ENCODE results near the gene TEX22. TPM values are rescaled to one million over a fixed set of nuclear protein-coding genes. Genes with fewer than 3 reads are reported as not detected.

TEX22 gene
- total RNA-seq, 2 donors from 2014 or later, result 0.33 TPM; not detected in 1

DNA sequence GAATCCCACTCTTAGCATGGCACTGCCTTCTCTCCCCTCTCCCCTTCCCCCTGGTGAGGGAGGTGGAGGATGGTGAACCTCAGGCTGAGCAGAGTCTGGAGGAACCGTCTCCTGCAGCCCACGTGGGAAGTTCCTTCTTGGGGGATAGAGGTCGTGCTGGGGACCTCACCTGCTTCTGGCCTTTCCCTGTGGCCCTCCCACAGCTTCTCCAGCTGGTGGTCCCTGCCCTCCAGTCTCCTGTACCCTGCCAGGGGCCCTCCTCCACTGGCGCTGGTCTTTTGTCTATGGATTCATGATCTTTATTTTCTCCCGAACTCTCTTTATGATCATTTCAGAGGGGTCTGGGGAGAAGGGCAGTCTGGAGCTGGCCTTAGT is 12.3 kb downstream of the TEX22 start:
- WGBS, 2 donors, result 47 to 59% methylated on average over 5 of the region's 5 CpGs
- no peaks in the 10 kb centered on the region for H3K9me3 ChIP-seq
- DNase-seq, result no peak
- no peak for TF ChIP-seq CTCF (IDR thresholded peaks at IDR 0.05)
- no peak for TF ChIP-seq POLR2A (IDR thresholded peaks at IDR 0.05)
- H3K36me3 ChIP-seq (replicated peaks in 1 of 2; ENCODE audit: insufficient read depth in 1 of 2, low read depth in 2 of 2), result no peaks in the 10 kb centered on the region
- H3K4me1 ChIP-seq, result peaks cover 18% of the 10 kb centered on the region
- intact Hi-C loops (cut with DNase I), result no loop called here
- H3K4me3 ChIP-seq, result no peak overlapping the region
- H3K27ac ChIP-seq, result no peak overlapping the region
- H3K27me3 ChIP-seq, result no peaks in the 10 kb centered on the region
- no peak for ATAC-seq

DNA sequence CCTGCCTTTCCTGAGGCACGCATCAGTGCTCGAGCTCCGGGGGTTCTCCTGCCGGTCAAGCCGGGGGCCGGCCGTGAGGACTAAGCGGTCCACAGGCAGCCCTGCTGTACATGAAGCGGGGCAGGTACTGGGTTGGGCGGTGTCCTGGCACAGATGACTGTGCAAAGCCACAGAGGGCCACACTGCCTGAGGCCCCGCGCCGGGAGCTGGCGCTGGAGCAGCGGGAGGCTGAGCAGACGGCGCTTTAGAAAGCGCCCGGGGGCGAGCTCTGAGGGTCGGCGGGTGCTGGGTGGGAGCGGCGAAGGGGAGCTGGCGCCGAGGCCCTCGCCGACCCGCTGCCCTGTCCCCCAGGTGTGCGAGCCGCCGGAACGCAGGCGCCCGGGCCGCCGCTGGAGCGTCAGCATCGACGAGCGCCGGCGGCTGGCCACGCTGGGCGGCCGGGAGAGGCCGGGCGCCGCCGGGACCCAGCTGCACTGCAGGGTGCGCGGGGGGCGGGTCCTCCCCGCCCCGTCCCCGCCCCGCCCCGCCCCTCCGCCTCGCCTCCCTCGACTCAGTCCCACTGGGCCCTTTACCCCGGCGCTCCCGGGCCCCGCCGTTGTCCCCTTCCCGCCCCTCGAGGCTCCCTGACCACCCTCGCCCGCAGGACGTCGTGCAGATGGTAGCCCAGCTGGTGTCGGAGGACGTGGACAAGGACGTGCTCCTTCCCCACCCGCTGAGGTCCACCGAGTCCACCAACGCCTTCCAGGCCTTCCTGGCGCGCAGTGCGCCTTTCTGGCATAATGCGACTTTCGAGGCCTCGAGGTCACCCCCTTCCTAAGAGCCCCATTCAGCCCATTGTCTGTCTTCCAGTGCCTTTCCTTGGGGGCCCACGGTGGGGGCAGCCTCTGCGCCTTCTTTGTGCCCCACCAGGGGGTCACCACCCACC is 12.9 kb downstream of the TEX22 start:
- TF ChIP-seq CTCF (IDR thresholded peaks at IDR 0.05) (no peak), POLR2A (IDR thresholded peaks at IDR 0.05) (no peak)
- DNase-seq (peak; percentile 47 to 69 (median 56)), ATAC-seq (peak; percentile 79)
- Histone ChIP-seq H3K9me3 (no peaks in the 10 kb centered on the region), H3K27ac (no peak overlapping the region), H3K27me3 (no peaks in the 10 kb centered on the region), H3K4me1 (peaks cover 18% of the 10 kb centered on the region), H3K4me3 (no peak overlapping the region), H3K36me3 (replicated peaks in 1 of 2; ENCODE audit: insufficient read depth in 1 of 2, low read depth in 2 of 2) (no peaks in the 10 kb centered on the region)
- intact Hi-C loops (cut with DNase I), result no loop called here
- WGBS, 2 donors, result 13 to 30% methylated on average over 18 to 74 of the region's 86 CpGs

DNA sequence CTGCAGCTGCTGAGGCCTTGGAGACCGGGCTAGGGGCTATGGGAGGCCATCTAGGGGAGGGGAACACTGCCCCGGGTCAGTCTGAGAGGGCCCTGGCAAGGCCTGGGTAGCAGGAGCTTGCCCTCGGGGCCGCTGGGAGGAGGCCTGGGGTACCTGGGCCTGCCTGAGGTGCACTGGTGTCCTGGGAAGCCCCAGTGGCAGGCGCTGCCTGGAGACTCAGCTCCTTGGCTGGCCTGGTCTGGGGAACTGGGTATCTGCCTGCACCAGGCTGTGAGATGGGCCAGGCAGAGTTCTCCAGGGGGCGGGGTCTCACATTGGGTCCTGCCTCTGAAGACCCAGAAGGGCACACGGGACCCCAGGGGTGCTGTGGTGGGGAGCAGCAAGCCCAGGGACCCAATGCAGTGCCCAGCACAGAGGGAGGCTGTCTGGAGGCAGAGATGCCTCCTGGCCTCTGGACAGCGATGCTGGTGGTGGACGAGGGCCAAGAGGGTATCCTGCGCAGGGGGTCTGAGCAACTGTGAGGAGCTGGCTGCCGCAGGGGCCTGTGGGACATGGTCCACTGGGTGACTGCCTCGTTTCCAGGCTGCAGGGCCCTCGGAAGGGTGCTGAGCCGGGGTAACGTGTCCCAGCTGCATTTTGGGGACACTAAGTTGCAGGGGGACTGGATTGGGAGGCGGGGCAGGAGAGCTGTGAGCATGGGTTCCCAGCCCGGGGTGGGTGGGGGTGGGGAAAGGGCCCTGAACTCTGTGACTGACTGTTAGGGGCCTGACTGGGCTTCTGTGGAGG is 13.8 kb downstream of the TEX22 start:
- ATAC-seq (no peak), DNase-seq (no peak)
- no peaks in the 10 kb centered on the region for H3K36me3 ChIP-seq (replicated peaks in 1 of 2; ENCODE audit: insufficient read depth in 1 of 2, low read depth in 2 of 2)
- H3K4me3 ChIP-seq, result no peak overlapping the region
- WGBS, 2 donors, result 66 to 78% methylated on average over 4 to 14 of the region's 17 CpGs
- no peak overlapping the region for H3K27ac ChIP-seq
- H3K9me3 ChIP-seq, result no peaks in the 10 kb centered on the region
- TF ChIP-seq POLR2A (IDR thresholded peaks at IDR 0.05) (no peak), CTCF (IDR thresholded peaks at IDR 0.05) (no peak)
- intact Hi-C loops (cut with DNase I), result no loop called here
- H3K4me1 ChIP-seq, result peaks cover 18% of the 10 kb centered on the region
- no peaks in the 10 kb centered on the region for H3K27me3 ChIP-seq

GRCh38 chr14:105412771-105413543 is 14.6 kb downstream of the TEX22 start:
- intact Hi-C loops (cut with DNase I), result no loop called here
- Histone ChIP-seq H3K9me3 (no peaks in the 10 kb centered on the region), H3K4me1 (peaks cover 18% of the 10 kb centered on the region), H3K36me3 (replicated peaks in 1 of 2; ENCODE audit: insufficient read depth in 1 of 2, low read depth in 2 of 2) (no peaks in the 10 kb centered on the region), H3K27me3 (no peaks in the 10 kb centered on the region), H3K27ac (no peak overlapping the region), H3K4me3 (no peak overlapping the region)
- ATAC-seq (no peak), DNase-seq (no peak)
- TF ChIP-seq POLR2A (IDR thresholded peaks at IDR 0.05) (no peak), CTCF (IDR thresholded peaks at IDR 0.05) (no peak)
- WGBS, 2 donors, result 63 to 78% methylated on average over 3 to 8 of the region's 8 CpGs

Data from body of pancreas (tissue), 4 donors.